ENCODE results near the gene ARHGAP20.

ARHGAP20 gene, protein sequence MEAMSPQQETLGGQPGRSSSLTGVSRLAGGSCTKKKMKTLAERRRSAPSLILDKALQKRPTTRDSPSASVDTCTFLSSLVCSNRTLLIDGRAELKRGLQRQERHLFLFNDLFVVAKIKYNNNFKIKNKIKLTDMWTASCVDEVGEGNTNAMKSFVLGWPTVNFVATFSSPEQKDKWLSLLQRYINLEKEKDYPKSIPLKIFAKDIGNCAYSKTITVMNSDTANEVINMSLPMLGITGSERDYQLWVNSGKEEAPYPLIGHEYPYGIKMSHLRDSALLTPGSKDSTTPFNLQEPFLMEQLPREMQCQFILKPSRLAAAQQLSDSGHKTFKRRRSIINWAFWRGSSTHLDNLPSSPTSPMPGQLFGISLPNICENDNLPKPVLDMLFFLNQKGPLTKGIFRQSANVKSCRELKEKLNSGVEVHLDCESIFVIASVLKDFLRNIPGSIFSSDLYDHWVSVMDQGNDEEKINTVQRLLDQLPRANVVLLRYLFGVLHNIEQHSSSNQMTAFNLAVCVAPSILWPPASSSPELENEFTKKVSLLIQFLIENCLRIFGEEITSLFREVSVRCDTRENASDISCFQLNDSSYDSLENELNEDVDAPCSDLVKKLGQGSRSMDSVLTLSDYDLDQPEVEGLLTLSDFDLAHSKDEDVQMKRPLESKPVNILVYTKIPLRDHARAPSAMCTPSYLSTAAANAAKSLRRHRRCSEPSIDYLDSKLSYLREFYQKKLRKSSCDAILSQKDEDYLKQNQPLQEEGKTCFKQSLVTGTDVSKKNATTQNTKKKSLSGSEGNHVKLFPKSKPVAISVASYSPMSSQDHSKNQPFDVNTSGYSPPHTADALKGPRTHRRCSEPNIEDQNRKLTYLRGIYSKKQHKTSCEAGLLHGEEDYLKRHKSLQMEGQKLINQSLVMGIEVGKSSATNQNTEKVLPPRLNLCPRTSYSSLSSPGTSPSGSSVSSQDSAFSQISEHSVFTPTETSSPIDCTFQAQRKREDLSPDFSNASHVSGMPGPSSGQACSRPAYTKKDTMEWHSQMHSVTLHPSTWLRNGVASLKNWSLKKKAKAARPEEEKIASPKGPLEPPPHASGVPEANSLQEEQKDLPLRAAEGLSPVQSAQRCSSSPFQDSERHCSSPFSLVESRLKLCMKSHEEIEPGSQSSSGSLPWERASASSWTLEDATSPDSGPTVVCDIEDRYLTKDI

DNA sequence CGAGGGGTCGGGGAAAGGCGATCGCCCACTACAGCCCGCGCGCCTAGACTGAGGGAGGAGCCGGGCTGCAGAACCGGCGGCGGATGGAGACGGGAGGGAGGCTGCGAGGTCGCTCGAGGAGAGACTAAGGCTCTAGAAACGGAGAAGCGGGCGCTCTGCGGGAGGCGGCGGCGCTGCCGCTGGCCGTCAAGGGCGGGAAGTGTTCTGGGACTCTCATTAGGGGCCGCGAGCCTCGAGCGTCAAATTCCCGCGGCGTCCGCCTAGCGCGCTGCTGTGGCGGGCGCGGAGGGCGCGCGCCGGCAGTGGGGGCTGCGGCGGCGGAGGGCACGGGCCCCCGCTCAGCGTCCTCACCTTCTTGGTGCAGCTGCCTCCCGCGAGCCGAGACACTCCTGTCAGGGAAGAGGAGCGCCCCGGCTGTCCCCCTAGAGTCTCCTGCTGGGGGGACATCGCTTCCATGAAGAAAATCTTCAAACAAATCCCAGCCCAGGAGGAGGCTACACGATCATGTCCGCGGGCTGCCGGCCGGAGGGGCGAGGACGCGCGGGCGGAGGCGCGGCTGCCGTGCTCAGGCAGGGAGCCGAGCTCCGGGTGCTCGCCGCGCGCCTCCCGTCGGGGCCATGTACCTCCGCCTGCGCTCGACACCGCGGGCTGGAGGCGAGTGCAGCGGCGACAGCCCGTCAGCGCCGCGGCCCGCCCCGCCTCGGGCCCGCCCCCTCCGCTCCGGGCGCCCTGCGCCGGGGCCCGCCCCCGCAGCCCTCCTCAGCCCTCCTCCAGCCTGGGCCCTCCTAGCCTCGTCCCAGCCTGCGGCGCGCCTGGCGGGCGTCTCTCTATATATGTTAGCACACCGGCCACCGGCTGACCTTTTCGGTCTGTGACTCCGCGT lies at the start of gene ARHGAP20:
Gene ARHGAP20 (minus strand): TSS at position 662 of the 883 bp plus-strand sequence. CDS start 206 bp downstream, at position 456.
- DNase-seq (ENCODE audit: low read depth in 2 of 2), result peak; percentile 18 to 47

DNA sequence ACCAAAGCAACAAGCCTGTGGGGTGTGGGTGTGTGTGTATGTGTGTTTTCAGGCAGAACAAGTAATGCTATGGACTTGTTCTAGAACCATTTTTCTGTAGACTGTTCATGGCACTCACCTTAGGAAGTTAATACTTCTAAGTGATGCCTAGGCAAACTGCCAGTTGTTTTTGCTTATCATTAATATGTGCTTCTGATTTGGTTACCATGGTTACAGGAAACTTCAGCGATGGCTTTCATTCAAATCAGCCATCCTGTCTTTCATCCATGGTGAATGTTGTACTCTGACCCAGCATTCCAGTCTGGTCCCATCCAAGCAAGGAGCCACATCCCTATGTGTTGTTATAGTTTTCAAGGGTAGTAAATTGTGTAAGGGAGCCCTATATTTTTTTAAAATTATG lies 49.8 kb upstream of the ARHGAP20 start:
- DNase-seq (ENCODE audit: low read depth in 2 of 2), result no peak

DNA sequence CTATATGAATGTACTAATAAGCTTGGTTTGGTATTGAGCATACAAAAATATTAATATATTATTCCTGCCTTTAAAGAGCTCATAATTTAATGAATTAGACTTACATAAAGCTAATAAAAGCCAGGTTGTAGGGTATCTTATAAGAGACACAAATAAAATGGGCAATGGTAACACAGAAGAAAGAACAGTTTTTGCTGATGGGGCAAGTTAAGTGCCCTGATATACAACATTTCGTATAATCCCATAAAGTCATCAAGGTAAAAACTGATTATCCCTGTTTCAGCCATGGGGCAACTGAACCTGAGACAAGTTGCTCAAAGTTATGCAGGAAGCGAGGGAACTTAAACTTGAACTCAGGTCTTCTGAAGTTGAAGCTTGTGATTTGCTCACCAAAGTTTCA lies 48.9 kb upstream of the ARHGAP20 start:
- DNase-seq (ENCODE audit: low read depth in 2 of 2), result no peak

DNA sequence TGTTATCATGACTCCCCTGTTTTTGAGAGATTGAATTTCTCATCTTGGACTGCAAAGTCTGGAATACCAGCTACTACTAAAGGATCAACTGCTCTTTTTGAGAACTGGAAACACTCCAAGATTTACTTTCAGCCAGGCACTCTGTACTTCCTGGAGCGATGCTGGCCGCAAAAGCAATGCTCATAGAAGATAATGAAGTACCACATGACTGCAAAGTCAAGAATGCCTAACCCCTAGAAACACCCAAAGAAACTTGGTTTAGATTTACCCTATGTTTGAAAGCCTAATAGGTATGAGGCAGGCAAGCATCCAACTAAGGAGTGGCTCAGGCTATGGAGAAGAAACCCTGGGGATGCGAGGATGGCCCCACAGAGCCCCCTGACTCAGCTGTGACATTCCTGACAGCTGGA lies 47.7 kb upstream of the ARHGAP20 start:
- no peak for DNase-seq (ENCODE audit: low read depth in 2 of 2)

DNA sequence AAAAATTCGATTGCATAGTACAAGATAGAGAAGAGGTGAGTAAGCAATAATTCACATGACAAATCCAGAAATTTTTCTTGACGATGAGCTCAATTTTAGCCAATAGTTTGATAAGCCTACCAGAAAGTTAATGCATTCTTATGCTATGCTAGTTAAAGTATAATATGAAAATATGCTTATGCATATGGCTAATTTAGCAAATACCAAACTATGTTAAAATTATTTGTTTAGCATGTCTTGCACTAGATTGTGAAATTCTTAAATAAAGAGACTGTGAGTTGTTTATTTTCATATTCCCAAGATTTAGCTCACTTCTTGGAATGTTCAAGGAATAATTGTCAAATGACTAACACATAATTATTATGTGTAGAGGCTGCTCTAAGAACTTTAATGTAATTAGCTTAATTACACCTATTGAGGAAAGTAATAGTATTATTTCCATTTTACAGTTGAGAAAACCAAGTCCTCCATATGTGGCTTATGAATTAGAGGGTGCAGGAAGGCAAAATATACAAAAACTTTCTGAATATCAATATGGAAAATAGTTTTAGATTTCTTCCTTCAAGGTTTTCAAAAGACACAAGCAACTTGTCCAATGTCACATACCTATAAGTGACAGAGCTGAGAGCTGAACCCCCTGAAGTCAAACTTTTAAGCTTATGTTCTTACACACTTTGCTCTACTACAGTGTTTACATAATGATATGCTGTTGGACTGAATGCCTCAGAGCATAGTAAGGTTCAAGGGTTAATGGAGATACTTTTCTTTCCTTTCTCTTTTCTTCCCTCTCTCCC lies 45.9 kb upstream of the ARHGAP20 start:
- no peak for DNase-seq (ENCODE audit: low read depth in 2 of 2)

DNA sequence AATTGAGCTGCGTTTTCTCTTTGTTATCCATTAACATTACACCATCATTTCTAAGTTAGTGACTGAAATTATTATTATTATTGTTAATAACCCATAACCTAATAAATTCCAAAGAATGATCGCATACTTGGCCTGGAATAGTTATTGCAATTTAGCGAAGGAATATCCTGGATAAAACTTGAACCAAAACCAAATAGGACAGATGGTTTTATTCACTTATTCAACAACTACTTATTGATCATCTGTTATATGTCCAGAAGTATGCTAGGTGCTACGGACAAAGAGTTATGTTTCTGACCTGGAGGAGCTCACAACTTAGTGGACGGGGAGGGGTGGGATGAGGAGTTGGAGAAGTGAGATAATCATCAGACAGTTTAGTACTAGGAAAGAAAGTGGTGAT lies 44.8 kb upstream of the ARHGAP20 start:
- no peak for DNase-seq (ENCODE audit: low read depth in 2 of 2)

DNA sequence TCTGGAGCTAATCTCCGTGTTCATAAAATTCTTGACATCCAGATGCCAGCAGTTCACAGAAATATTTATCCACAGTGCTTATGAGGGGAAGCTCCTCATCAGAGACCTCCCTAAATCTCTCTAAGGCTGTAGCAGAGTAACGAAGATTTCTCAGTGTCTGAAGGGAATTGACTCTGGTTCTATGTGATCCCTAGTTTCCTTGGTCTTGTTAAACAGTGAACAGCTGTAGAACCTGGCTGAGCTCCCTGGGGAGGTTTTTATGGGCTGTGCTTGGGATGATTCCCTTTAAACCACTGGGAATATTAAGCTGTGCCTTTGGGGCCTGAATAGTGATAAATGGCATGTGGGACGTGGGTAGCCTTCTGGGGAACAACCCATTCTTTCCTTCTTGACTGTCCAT lies 43.7 kb upstream of the ARHGAP20 start:
- DNase-seq (ENCODE audit: low read depth in 2 of 2), result no peak

DNA sequence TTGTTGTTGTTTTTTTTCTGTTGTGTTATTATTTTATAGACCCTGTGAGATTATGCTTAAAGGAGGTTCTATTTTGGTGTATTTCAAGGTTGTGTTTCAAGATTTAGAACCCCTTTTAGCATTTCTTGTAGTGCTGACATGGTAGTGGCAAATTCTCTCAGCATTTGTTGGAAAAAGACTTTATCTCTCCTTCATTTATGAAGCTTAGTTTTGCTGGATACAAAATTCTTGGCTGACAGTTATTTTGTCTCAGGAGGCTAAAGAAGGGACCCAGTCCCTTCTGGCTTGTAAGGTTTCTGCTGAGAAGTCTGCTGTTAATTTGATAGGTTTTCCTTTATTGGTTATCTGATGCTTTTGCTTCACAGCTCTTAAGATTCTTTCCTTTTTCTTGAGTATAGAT lies 40.7 kb upstream of the ARHGAP20 start:
- DNase-seq (ENCODE audit: low read depth in 2 of 2), result no peak

DNA sequence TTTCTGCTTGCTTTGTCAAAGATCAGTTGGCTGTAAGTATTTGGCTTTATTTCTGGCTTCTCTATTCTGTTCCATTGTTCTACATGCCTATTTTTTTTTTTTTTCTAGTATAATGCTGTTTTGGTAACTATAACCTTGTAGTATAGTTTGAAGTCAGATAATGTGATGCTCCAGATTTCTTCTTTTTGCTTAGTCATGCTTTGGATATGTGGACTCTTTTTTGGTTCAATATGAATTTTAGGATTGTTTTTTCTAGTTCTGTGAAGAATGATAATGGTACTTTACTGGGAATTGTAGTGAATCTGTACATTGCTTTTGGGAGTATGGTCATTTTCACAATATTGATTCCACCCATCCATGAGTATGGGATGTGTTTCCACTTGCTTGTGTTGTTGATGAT lies 37.9 kb upstream of the ARHGAP20 start:
- DNase-seq (ENCODE audit: low read depth in 2 of 2), result no peak

DNA sequence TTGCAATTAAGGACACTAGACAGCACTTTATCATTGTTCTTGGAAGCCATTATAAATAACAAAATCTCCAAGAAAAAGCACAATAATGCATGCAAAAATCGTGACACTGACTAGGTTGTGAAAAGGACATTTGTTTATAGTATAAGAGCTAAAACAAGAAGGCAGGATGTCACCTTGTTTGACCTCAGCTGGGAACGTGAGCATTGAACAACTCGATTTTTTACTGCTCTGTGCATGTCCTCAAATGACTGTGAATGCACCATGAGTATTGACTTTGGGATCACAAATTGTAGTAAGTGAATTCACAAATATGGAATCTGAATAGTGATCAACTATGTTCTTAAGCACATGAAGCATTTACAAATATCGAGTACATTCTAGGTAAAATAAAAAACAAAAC lies 35.3 kb upstream of the ARHGAP20 start:
- no peak for DNase-seq (ENCODE audit: low read depth in 2 of 2)

DNA sequence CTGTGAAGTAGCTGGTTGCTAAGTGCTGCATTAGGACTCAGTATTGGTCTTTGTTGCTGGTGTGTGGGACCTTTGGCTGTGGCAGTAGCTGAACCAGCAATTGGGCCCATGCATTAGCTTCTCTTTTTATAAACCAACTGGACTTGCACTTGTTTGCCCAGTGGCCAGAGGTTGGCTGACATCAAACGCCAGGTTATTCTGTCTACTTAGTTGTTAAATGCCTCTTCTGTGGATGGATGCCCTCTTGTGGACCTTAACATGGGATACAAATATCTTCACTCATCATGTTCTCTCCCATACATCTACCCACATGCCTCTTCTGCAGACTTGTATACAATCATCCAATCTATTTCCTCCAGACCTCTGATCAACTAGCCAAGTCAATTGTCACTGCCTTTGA lies 26.4 kb upstream of the ARHGAP20 start:
- no peak for DNase-seq (ENCODE audit: low read depth in 2 of 2)

DNA sequence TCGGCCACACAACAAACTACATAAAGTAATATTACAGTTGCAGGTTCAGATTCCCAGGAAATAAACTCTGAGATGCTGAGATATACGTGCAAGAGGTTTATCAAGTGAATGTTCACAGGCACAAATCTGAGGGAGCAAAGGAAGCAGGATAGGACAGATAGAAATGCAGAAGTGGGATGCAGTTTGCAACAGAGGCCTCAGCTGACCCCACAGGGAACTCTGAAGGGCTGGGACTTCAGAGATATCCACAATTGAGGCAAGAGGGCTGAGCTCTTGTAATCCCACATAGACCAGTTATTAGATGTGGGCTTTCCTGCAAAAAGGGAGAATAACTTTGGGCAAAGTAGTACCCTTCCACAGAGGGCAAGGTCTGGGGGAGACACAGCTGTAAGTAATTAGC lies 25.4 kb upstream of the ARHGAP20 start:
- DNase-seq (ENCODE audit: low read depth in 2 of 2), result no peak

DNA sequence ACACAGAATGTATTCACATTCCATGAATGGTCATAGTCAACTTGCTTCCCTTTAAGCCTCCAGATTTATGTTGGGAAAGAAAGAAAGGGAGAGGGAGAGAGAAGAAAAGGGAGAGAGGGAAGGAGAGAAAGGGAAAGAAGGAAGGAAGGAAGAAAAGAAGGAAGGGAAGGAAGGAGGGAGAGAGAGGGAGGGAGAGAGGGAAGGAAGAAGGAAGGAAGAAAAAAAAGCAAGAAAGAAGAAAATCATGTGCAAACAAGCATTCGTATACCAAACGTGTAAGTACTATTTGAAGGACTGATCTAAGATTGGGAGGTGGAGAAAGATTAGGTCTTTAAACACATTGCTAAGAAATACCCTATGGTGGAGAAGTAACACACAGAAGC lies 23.9 kb upstream of the ARHGAP20 start:
- DNase-seq (ENCODE audit: low read depth in 2 of 2), result no peak

DNA sequence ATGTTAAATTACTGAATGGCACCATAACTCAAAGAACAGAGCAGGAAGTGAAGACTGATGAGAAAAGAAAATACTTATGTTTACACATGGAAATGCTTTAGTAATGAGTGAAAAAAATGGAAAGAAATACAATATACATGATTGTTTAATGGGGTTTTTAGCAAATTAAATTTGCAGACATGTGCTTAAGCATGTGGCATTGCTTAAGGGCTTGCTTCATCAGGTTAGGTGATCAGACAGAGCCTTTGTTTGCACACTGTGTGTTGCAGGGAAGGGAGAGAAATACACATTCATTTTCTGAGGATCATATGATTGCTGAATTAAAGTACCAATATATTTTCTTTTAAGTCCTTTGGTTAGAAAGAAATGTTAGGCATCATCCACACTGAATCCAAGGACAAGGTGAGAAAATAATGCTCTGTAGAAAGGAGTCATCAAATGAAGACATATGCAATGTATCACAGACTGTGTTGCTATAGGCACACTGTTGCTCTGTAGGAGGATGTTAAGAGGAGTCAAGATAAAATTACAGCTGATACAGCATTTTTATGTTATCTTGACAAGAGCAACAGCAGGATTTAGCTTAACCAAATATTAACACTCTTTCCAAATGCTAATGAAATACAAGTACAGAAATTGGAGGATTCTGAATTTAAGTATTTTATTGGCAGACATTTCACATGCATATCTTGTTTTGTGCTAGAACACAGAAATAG lies 23.4 kb upstream of the ARHGAP20 start:
- no peak for DNase-seq (ENCODE audit: low read depth in 2 of 2)

DNA sequence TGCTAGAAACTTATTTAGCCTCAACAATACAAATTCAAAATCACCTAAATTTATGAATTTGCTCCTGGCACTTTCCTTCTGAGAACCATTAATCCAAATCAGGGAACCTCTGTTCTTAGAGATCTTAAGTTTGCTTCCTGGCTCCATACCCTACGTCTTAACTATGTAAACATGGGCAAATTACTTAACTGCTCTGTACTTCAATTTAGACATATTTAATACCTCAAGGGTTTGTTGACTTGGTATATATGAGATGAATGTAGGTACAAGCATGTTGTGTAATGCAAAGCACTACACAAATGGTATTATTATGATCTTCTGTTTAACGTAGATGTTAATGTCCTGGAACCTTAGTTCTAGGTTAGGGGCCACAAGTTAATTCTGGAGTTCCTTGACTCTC lies 22.6 kb upstream of the ARHGAP20 start:
- no peak for DNase-seq (ENCODE audit: low read depth in 2 of 2)

DNA sequence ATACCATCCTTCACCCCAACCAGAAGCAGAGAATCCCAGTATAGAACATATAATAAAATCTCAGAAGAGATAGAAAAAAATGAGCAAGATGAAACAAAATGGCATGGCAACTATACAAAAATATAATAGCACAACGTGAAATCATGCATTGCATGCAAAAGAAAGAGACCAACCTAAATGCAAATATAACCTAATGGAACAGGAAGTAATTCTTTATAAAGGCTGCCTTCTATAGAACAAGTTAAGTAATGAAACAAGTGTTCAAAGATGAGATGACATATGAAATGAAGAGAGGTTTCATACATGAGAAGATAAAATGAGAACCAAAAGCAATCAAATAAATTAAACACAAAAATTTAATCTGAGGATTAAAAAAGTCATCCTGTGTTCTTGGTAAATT lies 18.5 kb upstream of the ARHGAP20 start:
- no peak for DNase-seq (ENCODE audit: low read depth in 2 of 2)

DNA sequence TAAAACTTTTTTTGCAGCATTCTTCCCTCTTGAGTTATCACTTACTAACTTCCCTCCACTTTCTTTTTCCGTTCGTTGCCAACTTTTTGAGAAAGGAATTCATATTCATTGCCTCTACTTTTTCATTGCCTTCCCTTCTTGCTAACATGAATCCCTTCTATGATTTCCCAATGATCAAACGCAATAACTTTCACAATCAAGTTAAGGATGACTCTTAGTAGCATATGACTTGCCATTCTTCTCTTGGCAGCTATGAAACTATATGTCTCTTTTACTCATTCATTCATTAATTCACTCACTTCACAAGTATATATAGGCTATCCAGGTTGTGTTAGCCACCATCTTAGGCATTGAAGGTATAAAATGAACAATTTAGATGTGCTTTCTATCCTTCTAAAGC lies 16.6 kb upstream of the ARHGAP20 start:
- DNase-seq (ENCODE audit: low read depth in 2 of 2), result no peak

DNA sequence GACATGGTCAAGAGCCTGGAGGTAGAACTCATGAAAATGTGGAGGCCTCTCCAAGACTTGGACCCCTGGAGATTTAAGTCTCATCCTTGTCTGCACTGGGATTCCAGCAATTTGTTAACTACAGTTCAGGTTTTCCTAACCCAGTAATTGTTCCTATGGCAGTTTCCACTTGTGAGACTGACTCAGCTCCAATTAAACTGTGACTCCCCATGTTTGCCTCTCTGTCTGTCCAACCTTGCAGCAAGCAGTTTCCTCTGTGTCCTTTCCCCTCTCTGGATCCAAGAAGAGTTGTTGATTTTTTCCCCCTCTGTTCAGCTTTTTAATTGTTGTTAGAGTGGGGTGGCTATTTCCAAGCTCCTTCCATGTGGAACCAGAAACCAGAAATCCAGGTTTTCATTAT lies 16.2 kb upstream of the ARHGAP20 start:
- DNase-seq (ENCODE audit: low read depth in 2 of 2), result no peak

DNA sequence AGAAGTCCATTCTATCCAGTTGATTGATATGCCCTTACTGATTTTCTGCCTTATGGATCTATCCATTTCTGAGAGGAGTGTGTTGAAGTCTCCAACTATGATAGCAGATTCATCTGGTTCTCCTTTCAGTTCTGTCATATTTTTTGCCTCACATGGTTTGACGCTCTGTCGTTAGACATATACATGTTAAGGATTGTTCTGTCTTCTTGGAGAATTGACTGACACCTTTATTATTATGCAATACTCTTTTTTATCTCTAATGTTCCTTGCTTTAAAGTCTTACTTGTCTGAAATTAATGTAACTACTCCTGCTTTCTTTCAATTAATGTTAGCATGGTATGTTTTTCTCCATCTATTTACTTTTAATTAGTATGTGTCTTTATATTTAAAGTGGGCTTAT lies 12.1 kb upstream of the ARHGAP20 start:
- DNase-seq (ENCODE audit: low read depth in 2 of 2), result no peak
